B cell (primary cell): ENCODE data around the gene LRRC8B. TPM values are rescaled to one million over a fixed set of nuclear protein-coding genes. Genes with fewer than 3 reads are reported as not detected.

Experiments
- ATAC-seq: fragments of 200-7000 bp; cut with Tn5 transposase; one replicate; pipeline ENCODE4 v1.10.0; 2021; ENCODE audit warnings: low read depth, mild to moderate bottlenecking, moderate number of reproducible peaks, moderate library complexity
- CTCF ChIA-PET: fragments of 350-600 bp; sonication (Branson Sonifier 250); formaldehyde crosslinking; loops from one replicate; lab custom pipeline; 2021; ENCODE audit warnings: antibody characterized with exemption, inconsistent platforms; lab: Charles Lee
- POLR2A ChIA-PET: fragments of 350-600 bp; sonication (Branson Sonifier 250); formaldehyde crosslinking; loops from one replicate; lab custom pipeline; 2021; ENCODE audit warnings: antibody characterized with exemption; lab: Charles Lee
- DNase-seq: peaks from one replicate; pipeline ENCODE4 v3.0.0; 2013
- H2AFZ ChIP-seq: 2 replicates; pipeline ENCODE4 v1.6.1; 2012; ENCODE audit warnings: mild to moderate bottlenecking, low read depth, low read length; ENCODE audit not compliant: insufficient read depth, poor library complexity, severe bottlenecking
- H3K27ac ChIP-seq, 2 donors: 1 replicate in 1 of 2; 2 replicates in 1 of 2; pipeline ENCODE4 v1.5.1; 2012 to 2013; ENCODE audit warnings: low read length in 2 of 2, mild to moderate bottlenecking in 2 of 2, moderate library complexity in 1 of 2
- H3K27me3 ChIP-seq, 4 experiments: fragments of 200-600 bp in 1 of 4; sonication (generic) in 1 of 4; replicated peaks in 1 of 4; 1 replicate in 2 of 4; 2 replicates in 2 of 4; pipeline versions ENCODE4 v1.6.1 to v1.7.0; 2013 to 2016; ENCODE audit warnings: low read length in 3 of 4, mild to moderate bottlenecking in 2 of 4, mixed read lengths in 1 of 4, moderate library complexity in 1 of 4; ENCODE audit not compliant: insufficient read depth in 4 of 4, control insufficient read depth in 3 of 4; ENCODE audit errors: control extremely low read depth in 1 of 4
- H3K36me3 ChIP-seq, 2 experiments: replicated peaks in 1 of 2; 1 replicate in 1 of 2; 2 replicates in 1 of 2; pipeline versions ENCODE4 v1.6.1 to v1.7.1; 2013; ENCODE audit warnings: low read length in 1 of 2; ENCODE audit not compliant: insufficient read depth in 2 of 2, control insufficient read depth in 1 of 2; ENCODE audit errors: control extremely low read depth in 1 of 2, extremely low read depth in 1 of 2
- H3K4me1 ChIP-seq, 2 donors: fragments of 200-600 bp in 1 of 2; sonication (generic) in 1 of 2; 1 replicate in 1 of 2; 2 replicates in 1 of 2; pipeline versions ENCODE4 v1.5.1 to v1.6.1; 2013 to 2017; ENCODE audit warnings: low read length in 2 of 2; ENCODE audit not compliant: control insufficient read depth in 2 of 2, insufficient read depth in 2 of 2
- H3K4me2 ChIP-seq: replicated peaks from 2 replicates; pipeline ENCODE3; 2012; ENCODE audit warnings: mild to moderate bottlenecking, low read depth, low read length; ENCODE audit not compliant: poor library complexity, severe bottlenecking
- H3K4me3 ChIP-seq, 5 experiments: fragments of 200-600 bp in 1 of 5; sonication (generic) in 1 of 5; 1 replicate in 3 of 5; 2 replicates in 2 of 5; pipeline versions ENCODE4 v1.5.1 to v1.7.0; 2011 to 2016; ENCODE audit warnings: low read length in 4 of 5, mild to moderate bottlenecking in 4 of 5, low read depth in 2 of 5, control low read depth in 1 of 5, moderate library complexity in 1 of 5; ENCODE audit not compliant: insufficient read depth in 1 of 5; ENCODE audit errors: control extremely low read depth in 1 of 5, extremely low read depth in 1 of 5
- H3K79me2 ChIP-seq: fragments of 200-600 bp; sonication (generic); one replicate; pipeline ENCODE4 v1.6.0; 2016; ENCODE audit warnings: low read length; ENCODE audit not compliant: control insufficient read depth, insufficient read depth
- H3K9ac ChIP-seq: fragments of 200-600 bp; sonication (generic); 2 replicates; pipeline ENCODE4 v1.6.1; 2017; ENCODE audit warnings: mild to moderate bottlenecking, low read length, moderate library complexity
- H3K9me3 ChIP-seq, 3 donors: one replicate each; pipeline versions ENCODE4 v1.6.1 to v1.7.1; 2013; ENCODE audit warnings: low read length in 2 of 3; ENCODE audit not compliant: control insufficient read depth in 2 of 3, insufficient read depth in 1 of 3; ENCODE audit errors: control extremely low read depth in 1 of 3
- H4K20me1 ChIP-seq: 2 replicates; pipeline ENCODE4 v1.6.0; 2012; ENCODE audit warnings: mild to moderate bottlenecking, low read length; ENCODE audit not compliant: insufficient read depth, control insufficient read depth, poor library complexity, severe bottlenecking
- H3K27ac Mint-ChIP-seq: one replicate; pipeline ENCODE4 v1.8.0; 2021; ENCODE audit warnings: mixed read lengths
- H3K27me3 Mint-ChIP-seq: one replicate; pipeline ENCODE4 v1.8.0; 2021; ENCODE audit warnings: mixed read lengths
- H3K4me1 Mint-ChIP-seq: one replicate; pipeline ENCODE4 v1.8.0; 2021; ENCODE audit warnings: mixed read lengths
- H3K4me3 Mint-ChIP-seq: one replicate; pipeline ENCODE4 v1.8.0; 2021; ENCODE audit warnings: mixed read lengths
- H3K9me3 Mint-ChIP-seq: one replicate; pipeline ENCODE4 v1.8.0; 2022; ENCODE audit warnings: mixed read lengths; ENCODE audit not compliant: insufficient read depth
- CTCF ChIP-seq: fragments of 200-600 bp; IDR thresholded peaks from one replicate; pipeline ENCODE4 v1.8.0; 2022; ENCODE audit warnings: antibody characterized with exemption, mild to moderate bottlenecking
- EZH2 ChIP-seq: IDR thresholded peaks from 2 replicates; pipeline ENCODE4 v1.6.1; 2012; ENCODE audit warnings: borderline replicate concordance, low read depth, mild to moderate bottlenecking, moderate library complexity, low read length; ENCODE audit not compliant: insufficient read depth, poor library complexity, severe bottlenecking
- WGBS: methylation state at CpG from one replicate; pipeline ENCODE4 v1.1.5; 2013; ENCODE audit warnings: missing lambda C conversion rate; ENCODE audit not compliant: insufficient coverage; 5-methylcytosine and 5-hydroxymethylcytosine counted together
- intact Hi-C: fragments of 100-400 bp; cut with micrococcal nuclease; formaldehyde crosslinking; loops from one replicate; pipeline ENCODE4 v1.10.0; 2022
- polyA plus RNA-seq: library from polyadenylated mRNA; depleted of rRNA; stranded (reverse); fragments of >200 nt; gene quantifications from 2 replicates; pipeline ENCODE4 v1.2.3, GENCODE V29; 2012
- total RNA-seq, 2 donors: library from RNA; stranded (reverse); fragments of 120-200 nt in 1 of 2; gene quantifications; 1 replicate in 1 of 2; 2 replicates in 1 of 2; pipeline versions ENCODE4 v1.2.3 to v1.2.4, GENCODE V29; 2013 to 2022

Gene LRRC8B
- total and polyA plus RNA-seq, 2 donors (not counting 1 experiment from before 2014, with no cell fraction given), result 2.2 to 9.9 TPM

- Histone ChIP-seq H2AFZ (no peak overlapping the region), H3K4me3 (no peak overlapping the region), H3K36me3 (no peaks in the 10 kb centered on the region), H3K9ac (no peak overlapping the region), H3K27ac (no peak overlapping the region), H3K4me2 (no peak overlapping the region), H4K20me1 (no peaks in the 10 kb centered on the region), H3K4me1 (peaks cover 20 to 21% of the 10 kb centered on the region in 2 donors), H3K9me3 (no peaks in the 10 kb centered on the region), H3K27me3 (no peaks in the 10 kb centered on the region), H3K79me2 (peaks cover 30% of the 10 kb centered on the region)
- Mint-ChIP-seq H3K27ac (no peak overlapping the region), H3K4me3 (no peak overlapping the region), H3K4me1 (peaks cover 46% of the 10 kb centered on the region), H3K9me3 (no peaks in the 10 kb centered on the region), H3K27me3 (no peaks in the 10 kb centered on the region)
- intact Hi-C loops, result no loop called here
- DNase-seq, result no peak
- no peak for TF ChIP-seq CTCF
- TF ChIP-seq EZH2, result no peak
- no peak for ATAC-seq
- CTCF ChIA-PET, result interaction anchor here (0.7 to 17.1 kb wide), 7 partner anchors 14 to 175 kb away, joined by 3 to 334 read pairs (median 4); no protein-coding TSS in a partner anchor
- POLR2A ChIA-PET, result no interaction called here
- WGBS, result 95% methylated on average over 3 of the region's 3 CpGs
Observed at GRCh38 chr1:89630048-89630447, 105.4 kb downstream of the LRRC8B start.

- peaks cover 15 to 23% of the 10 kb centered on the region in 2 donors for H3K4me1 ChIP-seq
- WGBS, result 51% methylated on average over 8 of the region's 19 CpGs
- ChIA-PET POLR2A (interaction anchor here (0.7 to 1.3 kb wide), 3 partner anchors 38 to 211 kb away, joined by 3 read pairs; no protein-coding TSS in a partner anchor), CTCF (interaction anchor here (0.6 to 17.1 kb wide), 17 partner anchors 8 to 648 kb away, joined by 3 to 334 read pairs (median 3); no protein-coding TSS in a partner anchor)
- peak overlapping the region; percentile 95 for H2AFZ ChIP-seq
- intact Hi-C loops, result loop anchor here (1.0 to 2.0 kb wide), 4 partner anchors 61 to 363 kb away; partner anchors contain the start of gene ZNF326
- peak overlapping the region; percentile 94 for H3K9ac ChIP-seq
- H3K4me2 ChIP-seq, result peak overlapping the region; percentile 92
- H3K27me3 ChIP-seq, result no peaks in the 10 kb centered on the region
- H3K79me2 ChIP-seq, result peaks cover 40% of the 10 kb centered on the region
- Mint-ChIP-seq H3K4me3 (peak overlapping the region; percentile 97), H3K9me3 (no peaks in the 10 kb centered on the region), H3K4me1 (peaks cover 49% of the 10 kb centered on the region), H3K27me3 (no peaks in the 10 kb centered on the region), H3K27ac (peak overlapping the region; percentile 97)
- no peaks in the 10 kb centered on the region for H3K9me3 ChIP-seq
- H3K36me3 ChIP-seq, result no peaks in the 10 kb centered on the region
- H3K4me3 ChIP-seq, result peak overlapping the region; percentile 38 to 95 (median 88)
- no peak for ATAC-seq
- TF ChIP-seq CTCF, result no peak
- TF ChIP-seq EZH2, result no peak
- H4K20me1 ChIP-seq, result no peaks in the 10 kb centered on the region
- H3K27ac ChIP-seq, result peak overlapping the region; percentile 83 to 88
- DNase-seq, result no peak
Observed at GRCh38 chr1:89631816-89632656, 107.4 kb downstream of the LRRC8B start.
